ENCODE measurements around the gene ZC3H12C.

GRCh38 chr11:110152199-110152598 lies 59.0 kb downstream of the ZC3H12C start:
- no peak for TF ChIP-seq NR2C1 (IDR thresholded peaks at IDR 0.05)
- no peak for TF ChIP-seq CTCF (IDR thresholded peaks at IDR 0.05 in 2 of 3, conservative IDR thresholded peaks at IDR 0.05 in 1 of 3; ENCODE audit: control insufficient read depth in 2 of 3, extremely low read depth in 1 of 3, insufficient read depth in 1 of 3, low read depth in 3 of 3, low read length in 3 of 3)
